Tibial artery (tissue), 4 donors: ENCODE data around the gene TPPP.

Experiments
- DNase-seq, 2 donors: peaks; one replicate each; pipeline ENCODE4 v3.0.0-alpha.2; 2019
- H3K27ac ChIP-seq, 2 donors: fragments of 200-600 bp; sonication (generic) in 1 of 2; 1 replicate in 1 of 2; 2 replicates in 1 of 2; pipeline ENCODE4 v1.5.1; 2018 to 2019; ENCODE audit warnings: mild to moderate bottlenecking in 1 of 2
- H3K27me3 ChIP-seq, 2 donors: fragments of 200-600 bp; sonication (generic) in 1 of 2; one replicate each; pipeline versions ENCODE4 v1.5.1 to v1.6.0; 2016 to 2019
- H3K36me3 ChIP-seq, 3 donors: fragments of 200-600 bp; sonication (generic) in 2 of 3; one replicate each; pipeline ENCODE4 v1.5.1; 2016 to 2019; ENCODE audit warnings: mild to moderate bottlenecking in 2 of 3
- H3K4me1 ChIP-seq, 4 donors: fragments of 200-600 bp; sonication (generic) in 2 of 4; 1 replicate in 3 of 4; 2 replicates in 1 of 4; pipeline ENCODE4 v1.5.1; 2016 to 2019
- H3K4me3 ChIP-seq, 2 donors: fragments of 200-600 bp; sonication (generic) in 1 of 2; 1 replicate in 1 of 2; 2 replicates in 1 of 2; pipeline ENCODE4 v1.5.1; 2018 to 2019; ENCODE audit warnings: mild to moderate bottlenecking in 2 of 2
- H3K9me3 ChIP-seq, 3 donors: fragments of 200-600 bp; sonication (generic) in 1 of 3; one replicate each; pipeline ENCODE4 v1.5.1; 2016 to 2019
- intact Hi-C: fragments of 100-400 bp; cut with DNase I; formaldehyde crosslinking; loops from one replicate; pipeline ENCODE4 v1.15.0; 2023; ENCODE audit warnings: low total_unique reads
- TF ChIP-seq, protein P1 (sequence below), 2 experiments: fragments of 200-600 bp in 1 of 2; fragments of 450-650 bp in 1 of 2; IDR thresholded peaks; one replicate each; pipeline ENCODE4 v1.5.1; 2017 to 2019; ENCODE audit warnings: antibody characterized with exemption in 2 of 2, mild to moderate bottlenecking in 1 of 2, moderate library complexity in 1 of 2

TPPP gene

DNA sequence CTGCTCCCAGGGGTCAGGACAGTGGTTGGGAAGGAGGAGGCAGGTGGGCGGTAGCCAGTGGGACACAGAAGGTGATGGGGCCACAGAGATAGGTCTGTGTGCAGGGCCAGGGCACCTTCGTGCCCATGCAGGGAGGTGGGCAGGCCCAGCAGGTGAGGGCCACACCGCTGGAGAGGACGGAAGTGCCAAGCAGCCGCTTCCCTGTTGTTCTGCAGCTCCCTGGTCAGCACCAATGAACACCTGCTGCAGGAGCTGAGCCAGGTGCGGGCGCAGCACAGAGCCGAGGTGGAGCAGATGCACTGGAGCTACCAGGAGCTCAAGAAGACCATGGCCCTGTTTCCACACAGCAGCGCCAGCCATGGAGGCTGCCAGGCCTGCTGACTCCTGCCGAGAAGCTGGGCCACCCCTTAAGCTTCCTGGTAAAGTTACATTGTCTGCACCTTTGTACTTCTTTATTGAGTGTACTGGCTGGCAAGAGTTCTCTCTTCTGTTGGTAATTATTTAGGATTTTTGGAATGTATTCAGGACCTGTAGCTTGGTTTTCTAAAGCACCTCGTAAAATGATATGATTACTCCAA lies 40.3 kb downstream of the TPPP start:
- DNase-seq: no peak
- H3K27me3 ChIP-seq: no peaks in the 10 kb centered on the region
- TF ChIP-seq, protein P1, sequence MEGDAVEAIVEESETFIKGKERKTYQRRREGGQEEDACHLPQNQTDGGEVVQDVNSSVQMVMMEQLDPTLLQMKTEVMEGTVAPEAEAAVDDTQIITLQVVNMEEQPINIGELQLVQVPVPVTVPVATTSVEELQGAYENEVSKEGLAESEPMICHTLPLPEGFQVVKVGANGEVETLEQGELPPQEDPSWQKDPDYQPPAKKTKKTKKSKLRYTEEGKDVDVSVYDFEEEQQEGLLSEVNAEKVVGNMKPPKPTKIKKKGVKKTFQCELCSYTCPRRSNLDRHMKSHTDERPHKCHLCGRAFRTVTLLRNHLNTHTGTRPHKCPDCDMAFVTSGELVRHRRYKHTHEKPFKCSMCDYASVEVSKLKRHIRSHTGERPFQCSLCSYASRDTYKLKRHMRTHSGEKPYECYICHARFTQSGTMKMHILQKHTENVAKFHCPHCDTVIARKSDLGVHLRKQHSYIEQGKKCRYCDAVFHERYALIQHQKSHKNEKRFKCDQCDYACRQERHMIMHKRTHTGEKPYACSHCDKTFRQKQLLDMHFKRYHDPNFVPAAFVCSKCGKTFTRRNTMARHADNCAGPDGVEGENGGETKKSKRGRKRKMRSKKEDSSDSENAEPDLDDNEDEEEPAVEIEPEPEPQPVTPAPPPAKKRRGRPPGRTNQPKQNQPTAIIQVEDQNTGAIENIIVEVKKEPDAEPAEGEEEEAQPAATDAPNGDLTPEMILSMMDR (IDR thresholded peaks at IDR 0.05): no peak
- peaks cover 0 to 5% (median under 1%) of the 10 kb centered on the region in 3 donors for H3K9me3 ChIP-seq
- H3K4me1 ChIP-seq: no peaks in the 10 kb centered on the region
- intact Hi-C loops: no loop called here
- H3K27ac ChIP-seq: no peak overlapping the region
- no peak overlapping the region for H3K4me3 ChIP-seq
- peaks cover 6 to 32% (median 11%) of the 10 kb centered on the region in 3 donors for H3K36me3 ChIP-seq

DNA sequence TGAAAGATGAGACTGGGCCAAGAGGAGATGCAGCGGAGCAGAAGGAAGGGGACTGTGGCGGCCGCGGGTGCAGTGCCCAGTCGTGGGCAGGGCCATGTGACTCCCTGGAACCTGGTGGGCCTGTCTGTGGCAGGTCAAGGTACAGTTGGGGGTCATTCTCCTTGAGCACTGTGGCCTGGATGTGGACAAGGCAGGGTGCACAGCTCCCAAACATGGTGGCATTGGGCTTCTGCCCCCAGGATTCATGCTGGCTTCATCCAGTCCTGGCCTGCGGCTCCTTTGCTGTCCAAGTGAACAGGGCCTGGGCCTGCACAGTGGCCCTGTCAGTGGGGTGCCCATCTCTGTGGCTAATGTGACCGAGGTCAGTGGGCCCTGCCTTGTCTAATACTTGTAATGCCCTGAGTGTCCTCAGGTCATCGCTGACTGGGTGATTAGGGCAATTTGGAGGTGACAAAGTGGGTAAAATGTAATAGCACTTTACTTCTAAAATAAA lies 41.1 kb downstream of the TPPP start:
- no peaks in the 10 kb centered on the region for H3K27me3 ChIP-seq
- TF ChIP-seq, protein P1 (IDR thresholded peaks at IDR 0.05): no peak
- H3K4me1 ChIP-seq: no peaks in the 10 kb centered on the region
- DNase-seq: no peak
- no peak overlapping the region for H3K27ac ChIP-seq
- H3K36me3 ChIP-seq: peaks cover 5 to 32% (median 7%) of the 10 kb centered on the region in 3 donors
- no peak overlapping the region for H3K4me3 ChIP-seq
- intact Hi-C loops: no loop called here
- H3K9me3 ChIP-seq: peaks cover 0 to 5% (median 0%) of the 10 kb centered on the region in 3 donors

DNA sequence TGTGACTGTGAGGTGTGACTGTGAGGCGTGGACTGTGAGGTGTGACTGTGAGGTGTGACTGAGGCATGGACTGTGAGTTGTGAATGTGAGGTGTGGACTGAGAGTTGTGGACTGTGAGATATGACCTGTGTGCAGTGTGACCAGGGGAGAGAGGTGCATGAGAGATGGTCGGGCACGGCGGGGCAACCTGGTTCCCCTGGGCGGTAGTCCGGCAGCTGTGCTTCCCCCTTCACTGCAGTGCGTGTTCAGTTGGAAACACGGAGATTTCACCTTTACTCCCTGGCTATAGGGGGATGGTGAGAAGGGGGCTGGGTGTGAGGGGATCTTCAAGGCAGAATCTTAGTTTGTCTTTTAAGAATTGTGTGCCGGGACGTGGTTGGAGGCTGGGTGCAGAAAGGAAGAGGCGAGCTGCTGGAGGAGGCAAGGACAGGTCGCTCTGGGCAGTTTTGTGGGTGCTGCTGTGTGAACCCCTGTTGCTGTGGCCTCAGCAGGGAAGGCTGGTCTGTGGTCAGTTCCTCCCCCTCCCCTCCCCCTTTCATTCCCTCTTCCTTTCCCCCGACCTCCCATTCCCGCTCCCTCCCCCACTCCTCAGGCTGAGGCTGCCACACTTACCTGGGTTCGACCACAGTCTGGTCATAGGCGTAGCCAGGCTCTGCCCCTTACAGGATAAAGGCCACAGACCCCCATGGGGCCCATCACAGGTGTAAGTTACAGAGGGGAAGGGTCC lies 41.7 kb downstream of the TPPP start:
- TF ChIP-seq, protein P1 (IDR thresholded peaks at IDR 0.05): no peak
- Histone ChIP-seq H3K27me3 (no peaks in the 10 kb centered on the region), H3K4me3 (no peak overlapping the region), H3K27ac (no peak overlapping the region), H3K9me3 (peaks cover 0 to 3% (median 0%) of the 10 kb centered on the region in 3 donors), H3K36me3 (peaks cover 7 to 36% (median 9%) of the 10 kb centered on the region in 3 donors), H3K4me1 (no peaks in the 10 kb centered on the region)
- no peak for DNase-seq
- intact Hi-C loops: no loop called here

DNA sequence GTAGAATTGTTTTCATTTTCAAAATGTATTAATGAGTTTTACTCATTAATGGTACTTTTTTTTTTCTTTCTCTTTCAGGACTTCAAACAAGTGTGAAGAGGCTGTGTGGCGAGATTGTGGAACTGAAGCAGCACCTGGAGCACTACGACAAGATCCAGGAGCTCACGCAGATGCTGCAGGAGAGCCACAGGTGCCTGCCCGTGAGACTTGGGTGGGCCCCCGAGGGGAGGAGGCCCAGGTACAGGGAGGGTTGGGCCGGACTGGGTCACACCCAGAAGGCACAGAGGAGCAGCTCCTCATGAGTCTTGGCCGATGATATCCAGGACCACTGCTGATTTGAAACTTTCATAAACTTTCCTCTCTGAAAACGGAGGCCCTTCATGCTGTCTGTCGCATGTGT lies 45.4 kb downstream of the TPPP start:
- no peaks in the 10 kb centered on the region for H3K27me3 ChIP-seq
- H3K27ac ChIP-seq: no peak overlapping the region
- TF ChIP-seq, protein P1 (IDR thresholded peaks at IDR 0.05): no peak
- no peak for DNase-seq
- intact Hi-C loops: no loop called here
- H3K4me3 ChIP-seq: no peak overlapping the region
- H3K9me3 ChIP-seq: no peaks in the 10 kb centered on the region
- H3K36me3 ChIP-seq: peaks cover 7 to 53% (median 13%) of the 10 kb centered on the region in 3 donors
- no peaks in the 10 kb centered on the region for H3K4me1 ChIP-seq

DNA sequence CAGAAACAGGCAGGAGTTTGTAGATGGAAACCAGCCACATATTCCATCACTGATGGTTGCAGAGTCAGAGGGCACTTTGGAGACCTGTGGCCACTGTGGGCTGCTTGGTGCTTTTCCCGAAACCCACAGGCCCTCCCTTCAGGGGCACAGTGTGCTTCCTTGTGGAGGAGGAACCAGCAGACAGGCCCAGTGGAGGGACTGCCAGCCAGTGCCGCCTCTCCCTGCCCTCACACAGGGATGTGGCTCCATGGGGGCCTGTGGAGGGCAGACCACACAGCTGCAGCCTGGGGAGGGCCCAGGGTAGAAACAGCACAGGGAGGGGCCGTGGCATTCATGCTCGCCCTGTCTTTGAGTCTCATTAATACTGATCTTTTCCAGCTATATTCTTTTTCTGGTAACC lies 45.8 kb downstream of the TPPP start:
- DNase-seq: no peak
- H3K4me3 ChIP-seq: no peak overlapping the region
- H3K36me3 ChIP-seq: peaks cover 7 to 54% (median 13%) of the 10 kb centered on the region in 3 donors
- H3K27me3 ChIP-seq: no peaks in the 10 kb centered on the region
- TF ChIP-seq, protein P1 (IDR thresholded peaks at IDR 0.05): no peak
- no peaks in the 10 kb centered on the region for H3K9me3 ChIP-seq
- H3K4me1 ChIP-seq: no peaks in the 10 kb centered on the region
- no peak overlapping the region for H3K27ac ChIP-seq
- intact Hi-C loops: no loop called here
